C4-2B (cell line): ENCODE measurements around the gene TAS2R19.

Source experiments
- ZFX ChIP-seq: fragments of 450-650 bp; IDR thresholded peaks from 2 replicates; pipeline ENCODE4 v1.6.1; 2017
- TF ChIP-seq, protein P1 (sequence below): fragments of 450-650 bp; conservative IDR thresholded peaks from 2 replicates; pipeline ENCODE4 v1.5.1; 2017; ENCODE audit warnings: mild to moderate bottlenecking

GRCh38 chr12:11059041-11059440, 36.6 kb upstream of the TAS2R19 start:
- TF ChIP-seq ZFX, result no peak
- TF ChIP-seq, protein P1, sequence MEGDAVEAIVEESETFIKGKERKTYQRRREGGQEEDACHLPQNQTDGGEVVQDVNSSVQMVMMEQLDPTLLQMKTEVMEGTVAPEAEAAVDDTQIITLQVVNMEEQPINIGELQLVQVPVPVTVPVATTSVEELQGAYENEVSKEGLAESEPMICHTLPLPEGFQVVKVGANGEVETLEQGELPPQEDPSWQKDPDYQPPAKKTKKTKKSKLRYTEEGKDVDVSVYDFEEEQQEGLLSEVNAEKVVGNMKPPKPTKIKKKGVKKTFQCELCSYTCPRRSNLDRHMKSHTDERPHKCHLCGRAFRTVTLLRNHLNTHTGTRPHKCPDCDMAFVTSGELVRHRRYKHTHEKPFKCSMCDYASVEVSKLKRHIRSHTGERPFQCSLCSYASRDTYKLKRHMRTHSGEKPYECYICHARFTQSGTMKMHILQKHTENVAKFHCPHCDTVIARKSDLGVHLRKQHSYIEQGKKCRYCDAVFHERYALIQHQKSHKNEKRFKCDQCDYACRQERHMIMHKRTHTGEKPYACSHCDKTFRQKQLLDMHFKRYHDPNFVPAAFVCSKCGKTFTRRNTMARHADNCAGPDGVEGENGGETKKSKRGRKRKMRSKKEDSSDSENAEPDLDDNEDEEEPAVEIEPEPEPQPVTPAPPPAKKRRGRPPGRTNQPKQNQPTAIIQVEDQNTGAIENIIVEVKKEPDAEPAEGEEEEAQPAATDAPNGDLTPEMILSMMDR, result no peak
